Measurements from ENCODE around the gene KRT82.
"Not testable (repeated sequence)": the region's sequence is repeated elsewhere in the genome, so short reads cannot be mapped to it uniquely, and the experiment has no call there.

KRT82 gene

GRCh38 chr12:52405922-52406385 is at the start of gene KRT82:
KRT82 (minus strand) TSS chr12:52406335; CDS start chr12:52406277, 58 bp downstream.
- FAIRE-seq (no peak), DNase-seq (ENCODE audit: extremely low spot score, insufficient read length, low read depth) (no peak)

DNA sequence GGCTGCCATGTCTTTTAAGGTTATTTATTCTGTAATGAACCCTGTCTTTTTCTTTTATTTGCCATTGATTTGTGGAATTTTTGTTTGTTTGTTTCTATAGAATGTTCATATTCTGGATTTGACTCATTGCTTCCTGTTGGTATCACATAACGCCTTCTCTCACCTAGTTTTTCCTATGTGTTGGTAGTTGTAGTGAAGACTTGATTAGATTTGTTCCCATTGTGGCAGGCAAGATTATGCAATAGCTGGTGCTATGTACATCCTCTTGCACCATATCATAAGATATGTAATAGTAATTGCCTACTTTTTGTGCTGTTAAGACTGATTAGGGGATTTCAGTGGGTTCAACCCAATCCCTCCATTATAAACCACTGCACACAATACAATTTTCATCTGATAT is 49.7 kb upstream of the KRT82 start:
- DNase-seq (ENCODE audit: extremely low spot score, insufficient read length, low read depth) (no peak), FAIRE-seq (no peak)

DNA sequence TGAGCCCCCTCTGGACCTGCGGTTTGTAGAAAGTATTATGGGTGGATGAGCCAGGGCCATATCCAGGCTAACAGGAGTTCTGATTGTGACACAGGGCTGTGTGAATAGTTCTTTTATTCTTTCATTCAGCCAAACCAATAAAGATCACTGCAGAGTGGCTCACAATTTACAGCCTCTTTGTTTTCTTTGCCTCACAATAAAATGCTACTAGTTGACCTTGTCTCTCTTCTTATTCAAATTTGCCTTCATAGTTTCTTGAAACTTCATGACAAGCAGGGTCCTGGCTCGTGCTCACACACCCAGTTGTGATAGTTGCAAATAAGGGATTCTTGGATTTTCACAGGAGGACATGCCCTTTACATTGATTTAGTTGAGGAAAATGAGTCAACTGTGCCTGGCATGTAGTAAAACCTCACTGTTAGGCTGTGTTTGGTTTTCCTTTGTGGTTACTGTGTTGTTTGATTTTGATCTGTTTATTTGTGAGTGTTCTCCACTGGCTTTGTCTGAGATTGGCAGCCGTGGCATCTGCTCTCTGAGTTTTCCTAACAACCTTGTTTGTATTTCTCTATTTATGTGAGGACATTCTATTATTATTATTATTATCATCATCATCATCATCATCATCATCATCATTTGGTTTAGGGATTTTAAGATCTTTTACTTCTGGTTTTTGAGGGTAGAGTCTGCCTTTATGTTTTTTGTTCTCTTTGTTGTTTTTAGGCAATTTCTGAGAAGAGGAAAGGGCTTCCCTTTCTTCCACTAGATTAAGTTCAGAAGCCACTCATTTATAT is 48.5 kb upstream of the KRT82 start:
- FAIRE-seq: no peak
- DNase-seq (ENCODE audit: extremely low spot score, insufficient read length, low read depth): no peak

DNA sequence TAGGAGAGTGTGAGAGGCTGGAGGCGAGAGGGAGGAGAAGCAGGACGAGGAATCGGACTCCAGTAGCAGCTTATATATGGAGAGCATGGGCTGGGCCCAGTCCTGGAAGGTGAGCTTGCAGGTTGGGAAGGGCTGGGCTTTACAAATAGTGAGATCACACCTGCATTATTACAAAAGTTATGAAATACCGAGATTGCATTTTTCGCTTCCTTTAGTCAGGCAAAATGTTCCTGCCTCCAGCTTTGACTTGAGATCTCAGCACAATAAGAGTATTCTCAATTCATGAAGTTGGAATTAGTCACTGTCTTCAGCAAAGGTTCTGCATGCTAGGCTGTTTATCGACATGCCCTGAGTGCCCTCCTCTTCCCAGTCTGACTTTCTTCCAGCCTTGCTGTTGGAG is 46.0 kb upstream of the KRT82 start, which contains the start of gene KRT6B:
KRT6B (minus strand) TSS at position 46 of the 400 bp plus-strand sequence. CDS start 68 bp downstream, outside the sequence.
- DNase-seq (ENCODE audit: extremely low spot score, insufficient read length, low read depth) (no peak), FAIRE-seq (no peak)

DNA sequence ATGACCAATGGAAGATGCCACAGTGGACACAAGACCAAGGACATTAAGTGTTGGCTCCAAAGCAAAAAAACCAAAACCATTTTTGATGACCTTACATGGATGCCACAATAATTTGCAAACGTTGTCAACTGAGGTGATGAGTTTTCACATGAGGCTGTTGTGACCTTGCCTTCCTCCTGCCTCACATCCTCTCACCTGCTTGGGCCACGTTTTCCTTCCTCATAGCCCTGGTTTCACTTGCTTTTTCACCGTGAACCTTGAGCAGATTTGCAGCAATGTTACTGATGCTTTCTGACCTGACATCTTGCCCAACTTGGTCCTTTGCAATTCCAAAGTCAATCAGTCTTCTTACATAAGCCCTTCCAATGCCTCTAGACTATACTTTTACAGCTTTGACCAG is 42.1 kb upstream of the KRT82 start:
- FAIRE-seq (no peak), DNase-seq (ENCODE audit: extremely low spot score, insufficient read length, low read depth) (no peak)

DNA sequence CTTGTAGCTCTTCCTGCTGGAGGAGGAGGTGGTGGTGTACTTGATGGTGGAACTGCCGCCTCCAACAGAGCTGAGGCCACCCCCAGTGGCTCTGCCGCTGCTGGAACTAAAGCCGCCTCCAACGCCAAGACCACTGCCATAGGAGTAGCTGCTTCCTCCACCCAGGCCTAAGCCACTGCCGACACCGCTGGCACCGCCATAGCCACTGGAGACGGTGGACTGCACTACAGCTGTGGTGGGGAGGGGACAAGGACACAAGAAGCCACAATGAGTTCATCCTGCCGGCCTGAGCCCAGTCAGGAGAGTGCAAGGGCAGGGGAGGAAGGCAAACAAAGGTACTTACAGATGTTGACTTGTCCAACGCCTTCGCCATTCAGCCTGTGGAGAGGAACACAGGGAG is 41.1 kb upstream of the KRT82 start:
- not testable (repeated sequence) for DNase-seq (ENCODE audit: extremely low spot score, insufficient read length, low read depth); FAIRE-seq

DNA sequence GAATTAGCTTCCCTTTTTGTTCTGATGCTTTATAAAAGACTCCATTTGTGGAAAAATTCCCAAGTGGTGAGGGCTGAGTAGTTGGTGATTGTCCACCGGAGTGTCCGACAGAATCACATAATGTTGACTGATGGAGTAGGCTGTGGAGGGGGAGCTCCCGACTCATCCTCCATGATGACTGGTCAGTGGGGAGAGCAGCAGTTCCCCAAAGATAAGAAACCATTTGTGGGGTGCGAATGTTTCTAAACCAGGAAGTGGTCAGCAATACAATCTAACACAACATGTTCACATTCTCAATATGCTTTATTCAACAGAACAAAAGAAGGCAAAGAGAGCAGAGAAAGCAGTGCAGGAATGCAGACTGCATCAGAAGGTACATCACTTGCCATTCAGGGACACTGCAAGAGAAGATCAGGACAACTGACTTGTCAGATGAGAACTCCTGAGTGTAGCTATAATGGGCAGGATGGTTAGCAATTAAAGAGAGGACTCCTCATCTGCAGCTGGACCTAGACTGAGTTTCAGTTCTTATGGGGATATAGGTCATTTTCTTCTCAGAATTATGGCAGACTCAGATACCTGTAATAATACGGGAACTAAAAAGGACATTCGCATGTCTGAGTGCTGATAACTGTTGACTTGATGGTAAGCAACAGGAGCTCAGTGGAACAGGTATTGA is 40.4 kb upstream of the KRT82 start:
- FAIRE-seq (no peak), DNase-seq (ENCODE audit: extremely low spot score, insufficient read length, low read depth) (no peak)

GRCh38 chr12:52445876-52446275 is 39.7 kb upstream of the KRT82 start:
- no peak for FAIRE-seq
- DNase-seq (ENCODE audit: extremely low spot score, insufficient read length, low read depth): no peak

GRCh38 chr12:52444647-52445595 is 38.8 kb upstream of the KRT82 start:
- FAIRE-seq: no peak
- DNase-seq (ENCODE audit: extremely low spot score, insufficient read length, low read depth): no peak

- no peak for FAIRE-seq
Observed at GRCh38 chr12:52443966-52444365, 37.8 kb upstream of the KRT82 start.

GRCh38 chr12:52442600-52443061 is 36.5 kb upstream of the KRT82 start:
- DNase-seq (ENCODE audit: extremely low spot score, insufficient read length, low read depth) (no peak), FAIRE-seq (no peak)

More at GRCh38 chr12:52443966-52444365, 37.8 kb upstream of the KRT82 start:
- DNase-seq (ENCODE audit: extremely low spot score, insufficient read length, low read depth): no peak

- FAIRE-seq (no peak), DNase-seq (ENCODE audit: extremely low spot score, insufficient read length, low read depth) (no peak)
Observed at GRCh38 chr12:52441320-52441911, 35.3 kb upstream of the KRT82 start.

DNA sequence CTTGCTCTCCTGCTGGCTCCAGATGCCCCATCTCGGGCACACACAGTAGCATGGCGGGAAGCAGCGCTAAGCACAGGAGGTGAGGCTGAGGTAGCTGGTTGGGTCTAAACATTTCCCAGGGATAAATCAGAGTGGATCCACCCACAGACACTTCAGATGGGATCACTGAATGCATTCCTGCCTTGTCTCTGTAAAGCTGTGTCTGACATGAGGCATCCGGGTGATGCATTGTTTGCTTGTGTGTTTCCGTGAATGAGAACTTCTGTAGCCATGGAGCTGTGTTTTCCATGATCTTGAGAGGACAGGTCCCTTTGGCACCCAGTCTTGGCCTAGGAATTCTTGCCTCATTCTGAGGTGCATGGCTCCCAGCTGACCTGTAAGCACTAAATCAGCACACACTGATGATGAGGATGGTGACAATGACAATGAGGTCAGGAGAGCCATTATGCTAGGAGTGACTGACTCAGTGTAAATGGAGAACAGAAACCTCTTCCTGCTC is 34.7 kb upstream of the KRT82 start:
- DNase-seq (ENCODE audit: extremely low spot score, insufficient read length, low read depth) (no peak), FAIRE-seq (no peak)

DNA sequence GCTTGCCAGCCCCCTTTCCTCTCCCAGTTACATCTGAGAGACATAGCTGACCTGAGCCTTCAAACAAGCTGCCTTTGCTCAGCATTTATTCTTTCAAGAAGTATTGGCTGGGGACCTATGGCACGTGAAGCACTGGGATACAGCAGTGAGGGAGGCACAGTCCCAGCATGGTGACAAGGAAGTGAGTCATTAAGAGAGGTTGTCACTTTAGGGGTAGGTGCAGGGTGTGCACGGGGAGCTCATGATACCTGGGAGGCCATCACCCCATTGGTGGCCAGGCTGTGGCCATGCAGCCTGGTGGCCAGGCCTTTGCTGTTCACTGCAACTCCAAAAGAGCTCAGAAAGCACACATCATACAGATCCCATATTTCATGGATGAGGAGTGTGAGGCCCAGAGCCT is 33.7 kb upstream of the KRT82 start:
- FAIRE-seq: no peak
- DNase-seq (ENCODE audit: extremely low spot score, insufficient read length, low read depth): no peak

GRCh38 chr12:52439420-52439819 is 33.3 kb upstream of the KRT82 start:
- DNase-seq (ENCODE audit: extremely low spot score, insufficient read length, low read depth): no peak
- FAIRE-seq: no peak

DNA sequence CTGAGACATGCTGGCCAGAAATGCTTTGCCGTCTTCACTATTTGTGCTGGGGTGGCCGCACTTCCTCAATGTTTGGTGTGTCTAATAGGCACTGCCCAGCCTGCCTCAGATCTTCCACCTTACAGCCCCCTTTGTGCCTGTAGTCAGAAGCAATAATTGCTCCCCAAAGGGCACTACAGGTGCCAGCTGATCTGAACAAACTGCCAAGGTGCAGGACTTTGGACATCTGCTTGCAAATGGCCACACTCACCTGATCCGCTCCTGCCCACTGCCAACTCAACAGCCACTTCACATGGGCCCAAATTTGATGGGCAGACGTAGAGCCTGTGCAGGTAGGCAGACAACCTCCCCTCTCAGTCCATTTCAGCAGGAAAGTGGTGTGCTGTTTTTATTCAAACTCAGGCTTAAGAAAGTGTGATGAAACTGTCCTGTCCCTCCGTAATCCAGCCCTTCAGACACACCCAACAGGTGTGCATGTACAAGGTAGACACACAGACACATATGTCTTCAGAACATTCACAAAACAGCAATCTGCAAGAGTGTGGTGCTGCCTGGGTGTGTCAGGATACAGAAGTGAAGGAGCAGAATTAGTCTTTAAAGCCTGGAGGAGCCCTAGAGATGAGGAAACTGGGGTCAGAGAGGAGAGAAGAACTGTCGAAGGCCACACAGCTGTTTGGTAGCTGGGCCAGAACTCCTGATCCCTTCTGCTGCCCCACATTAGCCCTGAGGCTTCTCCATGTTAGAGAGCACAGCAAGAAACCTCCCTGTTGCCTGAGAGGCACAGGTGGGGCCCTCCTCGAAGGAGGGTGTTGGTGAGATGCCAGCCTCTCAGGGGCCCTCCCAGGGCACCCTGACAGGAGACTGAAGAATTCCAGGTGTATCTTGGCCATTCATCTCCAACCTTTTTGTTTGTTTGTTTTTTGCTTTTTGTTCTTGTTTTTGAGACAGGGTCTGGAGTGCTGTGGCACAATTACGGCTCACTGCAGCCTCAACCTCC is 32.5 kb upstream of the KRT82 start:
- FAIRE-seq: no peak
- no peak for DNase-seq (ENCODE audit: extremely low spot score, insufficient read length, low read depth)

GRCh38 chr12:52437508-52437907 is 31.4 kb upstream of the KRT82 start:
- no peak for DNase-seq (ENCODE audit: extremely low spot score, insufficient read length, low read depth)
- FAIRE-seq: no peak

GRCh38 chr12:52436828-52437474 is 30.8 kb upstream of the KRT82 start:
- FAIRE-seq (no peak), DNase-seq (ENCODE audit: extremely low spot score, insufficient read length, low read depth) (no peak)
